HCT116 (cell line): Measurements from ENCODE around the gene ZNF335. TPM values are rescaled to one million over a fixed set of nuclear protein-coding genes. Genes with fewer than 3 reads are reported as not detected.

Source experiments
- ATAC-seq: fragments of 200-7000 bp; cut with Tn5 transposase; 2 replicates; pipeline ENCODE4 v1.9.1; 2020; ENCODE audit warnings: mild to moderate bottlenecking, moderate library complexity
- BruUV-seq: library from RNA; stranded (reverse); fragments of 400-500 nt; replicated peaks from 2 replicates; lab custom pipeline; 2021; lab: Mats Ljungman, UMichigan
- CTCF ChIA-PET: fragments of 300-600 bp; sonication (Branson Sonifier 250); formaldehyde crosslinking; loops from one replicate; lab custom pipeline; 2021; ENCODE audit warnings: antibody characterized with exemption; lab: Charles Lee
- POLR2A ChIA-PET: fragments of 300-600, 350-600 bp; sonication (Branson Sonifier 250); formaldehyde crosslinking; loops from one replicate; lab custom pipeline; 2021; ENCODE audit warnings: antibody characterized with exemption; lab: Charles Lee
- RAD21 ChIA-PET, 2 experiments: fragments of 300-600 bp; sonication (Branson Sonifier 250); formaldehyde crosslinking; loops; one replicate each; lab custom pipeline; 2023; ENCODE audit warnings: low total read pairs in 2 of 2; ENCODE audit not compliant: uncharacterized antibody in 2 of 2, unreplicated experiment in 2 of 2, low non-redundant PET in 1 of 2; lab: Charles Lee
- DNase-seq: peaks from one replicate; pipeline ENCODE4 v3.0.0-alpha.2; 2010; ENCODE audit warnings: low read depth, low spot score
- H2AFZ ChIP-seq: fragments of 200-600 bp; shearing (Covaris generic), sonication (generic); 2 replicates; pipeline ENCODE4 v1.6.1; 2017; ENCODE audit warnings: low read depth, mixed run types, mixed read lengths, antibody characterized with exemption, low read length; ENCODE audit not compliant: poor library complexity, severe bottlenecking
- H3K27ac ChIP-seq: 2 replicates; pipeline ENCODE4 v1.5.1; 2012; ENCODE audit warnings: low read depth, low read length
- H3K27me3 ChIP-seq: fragments of 200-600 bp; sonication (generic); 2 replicates; pipeline ENCODE4 v1.6.1; 2016; ENCODE audit warnings: mixed run types, low read length, mixed read lengths; ENCODE audit not compliant: insufficient read depth
- H3K36me3 ChIP-seq, 2 experiments: fragments of 200-500 bp in 1 of 2; fragments of 200-600 bp in 1 of 2; sonication (Bioruptor generic) in 1 of 2; sonication (generic) in 1 of 2; 2 replicates each; pipeline versions ENCODE4 v1.5.1 to v1.6.1; 2014 to 2016; ENCODE audit warnings: low read length in 2 of 2, inconsistent platforms in 1 of 2, mixed read lengths in 1 of 2, mixed run types in 1 of 2; ENCODE audit not compliant: insufficient read depth in 2 of 2, control insufficient read depth in 1 of 2
- H3K4me1 ChIP-seq, 2 experiments: fragments of 200-600 bp in 1 of 2; sonication (generic) in 1 of 2; 2 replicates each; pipeline versions ENCODE4 v1.5.1 to v1.6.1; 2012 to 2017; ENCODE audit warnings: low read length in 2 of 2, inconsistent platforms in 1 of 2, mild to moderate bottlenecking in 1 of 2, mixed read lengths in 1 of 2, mixed run types in 1 of 2, moderate library complexity in 1 of 2; ENCODE audit not compliant: insufficient read depth in 2 of 2, control insufficient read depth in 1 of 2
- H3K4me2 ChIP-seq: fragments of 200-600 bp; sonication (generic); 2 replicates; pipeline ENCODE4 v1.6.1; 2017; ENCODE audit warnings: mixed run types, low read length, mixed read lengths
- H3K4me3 ChIP-seq, 2 experiments: fragments of 200-600 bp in 1 of 2; sonication (generic) in 1 of 2; replicated peaks in 1 of 2; 2 replicates each; pipeline ENCODE4 v1.5.1; 2011 to 2016; ENCODE audit warnings: low read length in 2 of 2, control low read depth in 1 of 2, low read depth in 1 of 2, mild to moderate bottlenecking in 1 of 2, mixed read lengths in 1 of 2, mixed run types in 1 of 2
- H3K79me2 ChIP-seq: fragments of 200-600 bp; sonication (generic); 2 replicates; pipeline ENCODE4 v1.6.1; 2017; ENCODE audit warnings: mild to moderate bottlenecking, mixed run types, low read length, moderate library complexity, mixed read lengths; ENCODE audit not compliant: insufficient read depth
- H3K9ac ChIP-seq: fragments of 200-600 bp; sonication (generic); 2 replicates; pipeline ENCODE4 v1.6.1; 2016; ENCODE audit warnings: low read length, mixed read lengths
- H3K9me2 ChIP-seq: fragments of 200-600 bp; sonication (generic), shearing (Covaris generic); 2 replicates; pipeline ENCODE4 v1.6.1; 2017; ENCODE audit warnings: mixed run types, mild to moderate bottlenecking, moderate library complexity; ENCODE audit not compliant: insufficient read depth
- H3K9me3 ChIP-seq, 2 experiments: fragments of 200-500 bp in 1 of 2; fragments of 200-600 bp in 1 of 2; sonication (Bioruptor generic) in 1 of 2; sonication (generic) in 1 of 2; 2 replicates each; pipeline ENCODE4 v1.6.1; 2014 to 2017; ENCODE audit warnings: low read length in 2 of 2, mixed read lengths in 2 of 2, inconsistent platforms in 1 of 2, low read depth in 1 of 2, mild to moderate bottlenecking in 1 of 2, mixed run types in 1 of 2, moderate library complexity in 1 of 2; ENCODE audit not compliant: control insufficient read depth in 1 of 2, insufficient read depth in 1 of 2
- H4K20me1 ChIP-seq: fragments of 200-600 bp; sonication (generic), shearing (Covaris generic); 2 replicates; pipeline ENCODE4 v1.6.1; 2017; ENCODE audit warnings: mixed run types, mild to moderate bottlenecking, moderate library complexity; ENCODE audit not compliant: insufficient read depth
- ATF3 ChIP-seq: IDR thresholded peaks from 2 replicates; pipeline ENCODE4 v1.6.1; 2012
- CBX3 ChIP-seq: IDR thresholded peaks from 2 replicates; pipeline ENCODE4 v1.6.1; 2012; ENCODE audit warnings: low read depth
- CEBPB ChIP-seq: IDR thresholded peaks from 2 replicates; pipeline ENCODE4 v1.6.1; 2012; ENCODE audit warnings: low read depth
- EZH2 ChIP-seq: fragments of 200-600 bp; sonication (generic); IDR thresholded peaks from 2 replicates; pipeline ENCODE4 v1.6.1; 2017; ENCODE audit warnings: antibody characterized with exemption, mixed run types
- EZH2phosphoT487 ChIP-seq: fragments of 200-600 bp; IDR thresholded peaks from 2 replicates; pipeline ENCODE4 v1.6.1; 2018; ENCODE audit warnings: antibody characterized with exemption, borderline replicate concordance
- FOSL1 ChIP-seq: IDR thresholded peaks from 2 replicates; pipeline ENCODE4 v1.6.1; 2012; ENCODE audit warnings: low read depth
- POLR2A ChIP-seq: IDR thresholded peaks from 2 replicates; pipeline ENCODE4 v1.7.0; 2011; ENCODE audit warnings: borderline replicate concordance; ENCODE audit not compliant: insufficient read depth, insufficient read length; ENCODE audit errors: extremely low read depth
- POLR2AphosphoS5 ChIP-seq: IDR thresholded peaks from 2 replicates; pipeline ENCODE4 v1.6.1; 2011; ENCODE audit warnings: mild to moderate bottlenecking, low read depth, low read length, moderate library complexity
- SIN3A ChIP-seq: IDR thresholded peaks from 2 replicates; pipeline ENCODE4 v1.6.1; 2012; ENCODE audit warnings: low read depth
- SRF ChIP-seq: IDR thresholded peaks from 2 replicates; pipeline ENCODE4 v1.6.1; 2012; ENCODE audit warnings: low read depth
- YY1 ChIP-seq: IDR thresholded peaks from 2 replicates; pipeline ENCODE4 v1.6.1; 2011; ENCODE audit warnings: low read length, low read depth, moderate library complexity, mild to moderate bottlenecking; ENCODE audit not compliant: insufficient replicate concordance; ENCODE audit errors: extremely low read depth
- ZNF274 ChIP-seq: fragments of 200-500 bp; sonication (Bioruptor generic); IDR thresholded peaks from 2 replicates; pipeline ENCODE4 v1.6.1; 2014; ENCODE audit warnings: mild to moderate bottlenecking, low read depth, low read length, inconsistent platforms
- intact Hi-C: fragments of 100-400 bp; cut with micrococcal nuclease; formaldehyde crosslinking; loops from 2 replicates; pipeline ENCODE4 v1.10.0; 2022
- total RNA-seq: library from RNA; stranded (reverse); gene quantifications from one replicate; pipeline ENCODE4 v1.2.1, GENCODE V29; 2021; ENCODE audit not compliant: unreplicated experiment
- TF ChIP-seq, protein P1 (sequence below): IDR thresholded peaks from 2 replicates; pipeline ENCODE4 v1.6.1; 2011; ENCODE audit warnings: mild to moderate bottlenecking, low read length, moderate library complexity; ENCODE audit not compliant: insufficient replicate concordance; ENCODE audit errors: extremely low read depth
- TF ChIP-seq, protein P2 (sequence below): IDR thresholded peaks from 2 replicates; pipeline ENCODE4 v1.6.1; 2012; ENCODE audit warnings: low read depth

The ZNF335 gene
- total RNA-seq, 1 experiment from 2014 or later = 20.8 TPM

- Histone ChIP-seq H3K4me3 (no peak overlapping the region), H3K4me1 (no peaks in the 10 kb centered on the region), H3K4me2 (no peak overlapping the region), H3K9ac (no peak overlapping the region), H3K79me2 (no peaks in the 10 kb centered on the region), H3K27ac (no peak overlapping the region), H3K27me3 (no peaks in the 10 kb centered on the region), H3K9me2 (no peaks in the 10 kb centered on the region), H3K9me3 (no peaks in the 10 kb centered on the region), H3K36me3 (no peaks in the 10 kb centered on the region), H4K20me1 (no peaks in the 10 kb centered on the region), H2AFZ (no peak overlapping the region)
- DNase-seq = no peak
- POLR2A ChIA-PET = interaction anchor here (0.6 to 3.2 kb wide), 2 partner anchors 14 to 49 kb away, joined by 3 to 12 read pairs; partner anchors contain the start of gene PCIF1
- intact Hi-C loops = no loop called here
- ATAC-seq = no peak
- no peak for TF ChIP-seq ZNF274
- no peak for TF ChIP-seq POLR2A
- no peak for TF ChIP-seq ATF3
- TF ChIP-seq SRF = no peak
- no peak for TF ChIP-seq FOSL1
- TF ChIP-seq, protein P1, sequence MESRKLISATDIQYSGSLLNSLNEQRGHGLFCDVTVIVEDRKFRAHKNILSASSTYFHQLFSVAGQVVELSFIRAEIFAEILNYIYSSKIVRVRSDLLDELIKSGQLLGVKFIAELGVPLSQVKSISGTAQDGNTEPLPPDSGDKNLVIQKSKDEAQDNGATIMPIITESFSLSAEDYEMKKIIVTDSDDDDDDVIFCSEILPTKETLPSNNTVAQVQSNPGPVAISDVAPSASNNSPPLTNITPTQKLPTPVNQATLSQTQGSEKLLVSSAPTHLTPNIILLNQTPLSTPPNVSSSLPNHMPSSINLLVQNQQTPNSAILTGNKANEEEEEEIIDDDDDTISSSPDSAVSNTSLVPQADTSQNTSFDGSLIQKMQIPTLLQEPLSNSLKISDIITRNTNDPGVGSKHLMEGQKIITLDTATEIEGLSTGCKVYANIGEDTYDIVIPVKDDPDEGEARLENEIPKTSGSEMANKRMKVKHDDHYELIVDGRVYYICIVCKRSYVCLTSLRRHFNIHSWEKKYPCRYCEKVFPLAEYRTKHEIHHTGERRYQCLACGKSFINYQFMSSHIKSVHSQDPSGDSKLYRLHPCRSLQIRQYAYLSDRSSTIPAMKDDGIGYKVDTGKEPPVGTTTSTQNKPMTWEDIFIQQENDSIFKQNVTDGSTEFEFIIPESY = no peak
- TF ChIP-seq CBX3 = no peak
- TF ChIP-seq EZH2phosphoT487 = no peak
- TF ChIP-seq CEBPB = no peak
- no peak for TF ChIP-seq SIN3A
- TF ChIP-seq, protein P2, sequence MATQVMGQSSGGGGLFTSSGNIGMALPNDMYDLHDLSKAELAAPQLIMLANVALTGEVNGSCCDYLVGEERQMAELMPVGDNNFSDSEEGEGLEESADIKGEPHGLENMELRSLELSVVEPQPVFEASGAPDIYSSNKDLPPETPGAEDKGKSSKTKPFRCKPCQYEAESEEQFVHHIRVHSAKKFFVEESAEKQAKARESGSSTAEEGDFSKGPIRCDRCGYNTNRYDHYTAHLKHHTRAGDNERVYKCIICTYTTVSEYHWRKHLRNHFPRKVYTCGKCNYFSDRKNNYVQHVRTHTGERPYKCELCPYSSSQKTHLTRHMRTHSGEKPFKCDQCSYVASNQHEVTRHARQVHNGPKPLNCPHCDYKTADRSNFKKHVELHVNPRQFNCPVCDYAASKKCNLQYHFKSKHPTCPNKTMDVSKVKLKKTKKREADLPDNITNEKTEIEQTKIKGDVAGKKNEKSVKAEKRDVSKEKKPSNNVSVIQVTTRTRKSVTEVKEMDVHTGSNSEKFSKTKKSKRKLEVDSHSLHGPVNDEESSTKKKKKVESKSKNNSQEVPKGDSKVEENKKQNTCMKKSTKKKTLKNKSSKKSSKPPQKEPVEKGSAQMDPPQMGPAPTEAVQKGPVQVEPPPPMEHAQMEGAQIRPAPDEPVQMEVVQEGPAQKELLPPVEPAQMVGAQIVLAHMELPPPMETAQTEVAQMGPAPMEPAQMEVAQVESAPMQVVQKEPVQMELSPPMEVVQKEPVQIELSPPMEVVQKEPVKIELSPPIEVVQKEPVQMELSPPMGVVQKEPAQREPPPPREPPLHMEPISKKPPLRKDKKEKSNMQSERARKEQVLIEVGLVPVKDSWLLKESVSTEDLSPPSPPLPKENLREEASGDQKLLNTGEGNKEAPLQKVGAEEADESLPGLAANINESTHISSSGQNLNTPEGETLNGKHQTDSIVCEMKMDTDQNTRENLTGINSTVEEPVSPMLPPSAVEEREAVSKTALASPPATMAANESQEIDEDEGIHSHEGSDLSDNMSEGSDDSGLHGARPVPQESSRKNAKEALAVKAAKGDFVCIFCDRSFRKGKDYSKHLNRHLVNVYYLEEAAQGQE = no peak
- TF ChIP-seq YY1 = no peak
- no peak for TF ChIP-seq POLR2AphosphoS5
- TF ChIP-seq EZH2 = no peak
- CTCF ChIA-PET = no interaction called here
- no TSS peak for BruUV-seq
- RAD21 ChIA-PET = no interaction called here
Measured at GRCh38 chr20:45920462-45921336, 51.3 kb downstream of the ZNF335 start.
